IPS-15b (cell line): ENCODE measurements around the gene RND3.

Source experiments
- H3K27me3 ChIP-seq: one replicate; pipeline ENCODE4 v1.6.1; 2013; ENCODE audit warnings: low read length; ENCODE audit not compliant: control insufficient read depth, insufficient read depth
- H3K36me3 ChIP-seq: one replicate; pipeline ENCODE4 v1.6.1; 2013; ENCODE audit warnings: low read length; ENCODE audit not compliant: control insufficient read depth, insufficient read depth
- H3K4me1 ChIP-seq: one replicate; pipeline ENCODE4 v1.6.1; 2013; ENCODE audit warnings: mild to moderate bottlenecking, low read length; ENCODE audit not compliant: control insufficient read depth, insufficient read depth
- H3K4me3 ChIP-seq: one replicate; pipeline ENCODE4 v1.5.1; 2013; ENCODE audit warnings: low read depth, low read length
- H3K9ac ChIP-seq: one replicate; pipeline ENCODE4 v1.6.1; 2013; ENCODE audit warnings: low read depth, mild to moderate bottlenecking, low read length
- H3K9me3 ChIP-seq: one replicate; pipeline ENCODE4 v1.6.1; 2013; ENCODE audit warnings: mild to moderate bottlenecking, low read length; ENCODE audit not compliant: control insufficient read depth, insufficient read depth

The RND3 gene

GRCh38 chr2:150472511-150472899 lies 15.0 kb downstream of the RND3 start:
- H3K36me3 ChIP-seq: peaks cover 13% of the 10 kb centered on the region
- H3K9me3 ChIP-seq: no peaks in the 10 kb centered on the region
- peaks cover 5% of the 10 kb centered on the region for H3K4me1 ChIP-seq
- no peak overlapping the region for H3K9ac ChIP-seq
- no peak overlapping the region for H3K4me3 ChIP-seq
- no peaks in the 10 kb centered on the region for H3K27me3 ChIP-seq

- Histone ChIP-seq H3K27me3 (no peaks in the 10 kb centered on the region), H3K9ac (no peak overlapping the region), H3K4me1 (no peaks in the 10 kb centered on the region), H3K4me3 (no peak overlapping the region), H3K9me3 (no peaks in the 10 kb centered on the region), H3K36me3 (peaks cover 13% of the 10 kb centered on the region)
Measured at GRCh38 chr2:150471813-150472510, 15.5 kb downstream of the RND3 start.

- H3K9me3 ChIP-seq: no peaks in the 10 kb centered on the region
- H3K9ac ChIP-seq: no peak overlapping the region
- H3K4me1 ChIP-seq: no peaks in the 10 kb centered on the region
- H3K27me3 ChIP-seq: no peaks in the 10 kb centered on the region
- H3K4me3 ChIP-seq: no peak overlapping the region
- peaks cover 13% of the 10 kb centered on the region for H3K36me3 ChIP-seq
Measured at GRCh38 chr2:150470435-150470834, 17.0 kb downstream of the RND3 start.

DNA sequence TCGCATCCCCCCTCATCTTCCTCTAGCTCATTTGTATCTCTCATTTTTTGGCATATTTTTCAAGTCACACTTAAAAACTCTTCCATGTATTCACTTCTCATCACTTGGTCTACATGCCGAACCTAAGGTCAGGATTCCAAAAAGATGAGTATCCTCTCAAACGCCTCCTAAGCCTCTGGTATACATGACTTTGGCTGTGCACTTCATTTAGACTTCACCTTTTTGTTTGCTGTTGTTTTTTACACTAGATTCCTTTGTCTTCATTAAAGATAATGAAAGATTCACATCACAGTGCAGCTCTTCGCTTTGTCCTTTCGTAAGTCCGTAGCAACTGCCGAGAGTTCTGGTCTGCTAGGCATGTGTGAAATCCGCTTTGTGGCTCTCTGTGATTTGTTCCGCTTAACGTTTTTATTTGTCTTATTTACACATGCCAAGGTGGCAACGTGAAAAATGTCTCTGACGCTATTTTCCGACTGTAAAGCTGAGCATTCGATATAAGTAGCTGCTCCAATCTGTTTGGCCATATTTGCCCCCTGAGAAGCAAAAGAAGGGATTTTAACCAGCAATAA lies 17.7 kb downstream of the RND3 start:
- peaks cover 13% of the 10 kb centered on the region for H3K36me3 ChIP-seq

DNA sequence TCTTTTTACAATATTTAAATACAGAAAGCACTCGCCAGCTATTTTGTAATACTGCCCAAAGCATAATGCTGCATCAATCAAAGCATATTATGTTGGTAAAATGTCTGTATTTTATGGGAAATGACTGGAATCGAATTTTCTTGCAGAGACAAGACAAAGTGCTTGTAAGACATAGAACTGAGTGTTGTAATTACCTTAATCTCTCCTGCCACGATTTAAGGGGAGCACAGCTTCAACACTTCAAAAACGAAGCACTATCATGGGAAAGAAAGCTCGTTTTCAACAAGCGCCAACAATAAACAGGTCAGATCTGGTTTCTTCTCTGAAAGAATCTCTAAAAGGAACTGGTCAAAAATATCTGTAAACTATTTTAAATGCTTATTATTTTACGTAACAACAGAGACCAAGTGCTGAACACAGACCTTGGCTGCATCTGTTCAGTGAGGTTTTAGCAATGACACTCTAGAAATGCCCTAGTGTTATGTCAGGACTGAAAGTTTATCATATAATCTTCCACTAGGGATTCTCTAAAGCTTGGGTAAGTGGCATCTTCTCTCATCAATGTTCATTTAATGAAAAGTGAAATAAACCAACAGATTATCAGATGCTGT lies 19.0 kb downstream of the RND3 start:
- H3K36me3 ChIP-seq: peaks cover 12% of the 10 kb centered on the region
- no peak overlapping the region for H3K9ac ChIP-seq
- no peak overlapping the region for H3K4me3 ChIP-seq
- H3K4me1 ChIP-seq: no peaks in the 10 kb centered on the region
- H3K9me3 ChIP-seq: no peaks in the 10 kb centered on the region
- no peaks in the 10 kb centered on the region for H3K27me3 ChIP-seq

More for the DNA sequence above, 17.7 kb downstream of the RND3 start:
- Histone ChIP-seq H3K9me3 (no peaks in the 10 kb centered on the region), H3K4me1 (no peaks in the 10 kb centered on the region), H3K9ac (no peak overlapping the region), H3K4me3 (no peak overlapping the region), H3K27me3 (no peaks in the 10 kb centered on the region)

- Histone ChIP-seq H3K9ac (no peak overlapping the region), H3K4me1 (no peaks in the 10 kb centered on the region), H3K36me3 (peaks cover 8% of the 10 kb centered on the region), H3K4me3 (no peak overlapping the region), H3K9me3 (no peaks in the 10 kb centered on the region), H3K27me3 (no peaks in the 10 kb centered on the region)
Measured at GRCh38 chr2:150467621-150467963, 19.9 kb downstream of the RND3 start.

GRCh38 chr2:150466741-150467620 lies 20.5 kb downstream of the RND3 start:
- Histone ChIP-seq H3K9me3 (no peaks in the 10 kb centered on the region), H3K9ac (no peak overlapping the region), H3K4me3 (no peak overlapping the region), H3K36me3 (peaks cover 8% of the 10 kb centered on the region), H3K4me1 (no peaks in the 10 kb centered on the region), H3K27me3 (no peaks in the 10 kb centered on the region)

DNA sequence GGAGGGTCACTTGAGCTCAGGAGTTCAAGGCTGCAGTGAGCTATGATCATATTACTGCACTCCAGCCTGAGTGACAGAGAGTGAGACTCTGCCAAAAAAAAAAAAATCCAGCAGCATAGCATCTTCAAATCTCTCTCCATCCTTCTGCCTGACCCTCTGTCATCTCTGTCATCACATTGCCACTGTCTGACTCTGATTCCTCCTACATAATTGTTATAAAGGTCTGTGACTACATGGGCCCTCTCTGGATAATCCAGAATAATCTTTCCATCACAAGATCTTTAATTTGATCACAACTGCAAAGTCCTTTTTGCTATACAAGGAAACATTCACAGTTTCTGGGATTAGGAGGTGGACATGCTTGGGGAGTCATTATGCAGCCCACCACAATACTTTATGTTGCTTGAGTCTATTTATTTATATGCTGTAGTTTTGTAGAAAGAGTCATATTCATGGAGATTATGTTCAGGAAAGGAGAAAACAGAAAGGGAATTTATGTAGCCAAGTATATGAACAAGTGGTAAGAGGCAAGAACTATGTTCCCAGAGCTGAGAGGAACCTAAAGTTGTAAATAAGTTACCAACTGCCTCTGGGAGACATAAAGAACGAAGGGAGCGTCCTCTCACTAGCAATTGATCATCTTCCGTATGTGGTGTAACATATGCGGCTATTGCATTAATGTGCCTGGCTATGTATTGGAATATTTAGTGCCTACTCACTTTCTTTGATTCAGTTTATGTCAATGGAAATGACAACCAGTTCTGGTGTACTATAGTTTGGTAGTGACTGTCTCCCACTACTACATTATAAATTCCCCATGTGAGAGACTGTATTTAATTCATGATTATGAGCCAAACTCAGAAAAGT lies 21.5 kb downstream of the RND3 start:
- H3K9me3 ChIP-seq: no peaks in the 10 kb centered on the region
- H3K27me3 ChIP-seq: no peaks in the 10 kb centered on the region
- H3K9ac ChIP-seq: no peak overlapping the region
- H3K4me3 ChIP-seq: no peak overlapping the region
- peaks cover 3% of the 10 kb centered on the region for H3K36me3 ChIP-seq
- no peaks in the 10 kb centered on the region for H3K4me1 ChIP-seq

DNA sequence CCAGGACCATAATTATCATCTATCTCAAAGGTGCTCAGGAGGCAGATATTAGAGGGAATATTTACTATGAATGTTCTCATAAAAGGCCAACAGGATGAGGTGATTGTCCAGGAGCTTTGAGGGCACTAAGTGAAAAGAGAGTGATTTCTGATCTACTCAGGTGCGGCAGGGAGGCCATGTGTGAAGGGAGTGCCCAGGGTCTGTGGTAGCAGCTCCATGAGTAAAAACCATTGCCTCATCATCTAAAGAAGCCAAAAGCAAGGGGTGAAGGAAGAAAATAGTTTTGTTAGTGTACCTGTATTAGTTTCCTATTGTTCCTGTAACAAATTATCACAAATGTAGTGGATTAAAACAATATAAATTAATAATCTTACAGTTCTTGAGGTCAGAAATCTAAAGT lies 22.5 kb downstream of the RND3 start:
- Histone ChIP-seq H3K4me1 (no peaks in the 10 kb centered on the region), H3K36me3 (no peaks in the 10 kb centered on the region), H3K27me3 (no peaks in the 10 kb centered on the region), H3K9ac (no peak overlapping the region), H3K4me3 (no peak overlapping the region), H3K9me3 (no peaks in the 10 kb centered on the region)

- Histone ChIP-seq H3K9me3 (no peaks in the 10 kb centered on the region), H3K27me3 (no peaks in the 10 kb centered on the region), H3K9ac (no peak overlapping the region), H3K4me1 (no peaks in the 10 kb centered on the region), H3K36me3 (no peaks in the 10 kb centered on the region), H3K4me3 (no peak overlapping the region)
Measured at GRCh38 chr2:150464270-150464669, 23.2 kb downstream of the RND3 start.

- H3K36me3 ChIP-seq: no peaks in the 10 kb centered on the region
- H3K9me3 ChIP-seq: no peaks in the 10 kb centered on the region
- no peaks in the 10 kb centered on the region for H3K27me3 ChIP-seq
- H3K9ac ChIP-seq: no peak overlapping the region
- H3K4me1 ChIP-seq: no peaks in the 10 kb centered on the region
- no peak overlapping the region for H3K4me3 ChIP-seq
Measured at GRCh38 chr2:150462770-150463169, 24.7 kb downstream of the RND3 start.
